ENCODE data around the gene GID8. TPM values are rescaled to one million over a fixed set of nuclear protein-coding genes. Genes with fewer than 3 reads are reported as not detected.
A peak's percentile ranks its signal among the peaks of the same experiment; 100 is the strongest.

Gene GID8
- total and polyA plus RNA-seq, 2 of the 13 experiments (the other 11 are each of a cell fraction or from before 2014, with no cell fraction given), result 39.6 to 59.8 TPM

DNA sequence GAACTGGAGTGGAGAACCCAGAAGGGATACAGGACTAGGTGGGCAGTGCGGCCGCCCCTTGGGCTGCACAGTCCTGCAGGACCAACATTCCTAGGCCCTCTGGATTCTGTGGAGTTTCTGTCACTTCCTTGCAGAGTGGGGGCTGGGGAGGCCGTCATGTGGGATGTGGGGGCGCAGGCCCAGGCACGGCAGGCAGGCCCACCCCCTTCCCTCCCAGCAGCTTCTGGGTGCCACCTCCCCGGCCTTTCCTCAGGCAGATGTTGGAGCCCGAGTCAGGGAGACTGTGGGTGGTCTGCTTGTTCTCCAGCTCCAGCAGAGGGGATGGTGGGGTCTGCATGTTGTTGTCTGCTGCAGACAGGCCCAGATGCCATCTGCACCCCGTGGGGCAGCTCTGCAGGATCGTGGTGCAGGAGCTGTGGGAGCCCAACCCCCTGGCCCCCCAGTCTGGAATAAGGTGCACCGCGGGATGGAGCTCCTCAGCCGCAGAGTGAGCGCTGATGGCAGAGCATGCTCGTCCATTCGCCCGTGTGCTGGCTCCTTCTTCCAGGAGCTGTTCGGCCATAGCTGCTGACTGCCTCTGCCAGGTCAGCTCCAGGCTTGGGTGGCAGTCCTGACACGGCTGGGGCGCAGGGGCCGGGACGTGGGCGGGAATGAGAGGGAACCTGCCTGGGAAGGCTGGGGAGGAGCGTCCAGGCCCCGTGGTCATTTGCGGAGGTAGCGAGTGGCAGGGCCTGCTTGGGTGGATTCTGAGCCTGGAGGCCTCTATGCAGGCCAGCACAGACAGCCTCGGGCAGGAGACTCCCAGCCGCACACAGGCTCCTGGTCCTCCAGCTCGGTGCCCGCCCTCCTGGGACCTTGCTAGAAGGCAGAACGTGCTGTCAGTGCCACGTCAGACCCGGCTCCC is 32.6 kb downstream of the GID8 start (continued):
- TF ChIP-seq ZNF18 (CRISPR knock-in tag; IDR thresholded peaks at IDR 0.05; ENCODE audit: insufficient replicate concordance), result no peak
- TF ChIP-seq KDM5A (IDR thresholded peaks at IDR 0.05; ENCODE audit: borderline replicate concordance, low read length), result no peak
- no peak for TF ChIP-seq ZKSCAN8 (CRISPR knock-in tag; IDR thresholded peaks at IDR 0.05; ENCODE audit: borderline replicate concordance)
- TF ChIP-seq ELF1 (CRISPR knock-in tag; IDR thresholded peaks at IDR 0.05), result no peak
- TF ChIP-seq GATAD1 (CRISPR knock-in tag; IDR thresholded peaks at IDR 0.05), result no peak
- TF ChIP-seq MYC (CRISPR knock-in tag; IDR thresholded peaks at IDR 0.05; ENCODE audit: borderline replicate concordance), result peak; percentile 16; the same call in 1 of the 2 replicates
- TF ChIP-seq TEAD2 (CRISPR knock-in tag; IDR thresholded peaks at IDR 0.05), result no peak
- TF ChIP-seq, protein P1, sequence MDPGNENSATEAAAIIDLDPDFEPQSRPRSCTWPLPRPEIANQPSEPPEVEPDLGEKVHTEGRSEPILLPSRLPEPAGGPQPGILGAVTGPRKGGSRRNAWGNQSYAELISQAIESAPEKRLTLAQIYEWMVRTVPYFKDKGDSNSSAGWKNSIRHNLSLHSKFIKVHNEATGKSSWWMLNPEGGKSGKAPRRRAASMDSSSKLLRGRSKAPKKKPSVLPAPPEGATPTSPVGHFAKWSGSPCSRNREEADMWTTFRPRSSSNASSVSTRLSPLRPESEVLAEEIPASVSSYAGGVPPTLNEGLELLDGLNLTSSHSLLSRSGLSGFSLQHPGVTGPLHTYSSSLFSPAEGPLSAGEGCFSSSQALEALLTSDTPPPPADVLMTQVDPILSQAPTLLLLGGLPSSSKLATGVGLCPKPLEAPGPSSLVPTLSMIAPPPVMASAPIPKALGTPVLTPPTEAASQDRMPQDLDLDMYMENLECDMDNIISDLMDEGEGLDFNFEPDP (CRISPR knock-in tag; conservative IDR thresholded peaks at IDR 0.05), result 0 out of 2 replicates have a peak, but pooled peaks have one; percentile 75
- TF ChIP-seq SIX1 (CRISPR knock-in tag; IDR thresholded peaks at IDR 0.05; ENCODE audit: borderline replicate concordance), result no peak
- peak; percentile 89; the same call in 1 of the 2 replicates for TF ChIP-seq ZNF235 (CRISPR knock-in tag; IDR thresholded peaks at IDR 0.05; ENCODE audit: borderline replicate concordance)
- TF ChIP-seq, protein P2, sequence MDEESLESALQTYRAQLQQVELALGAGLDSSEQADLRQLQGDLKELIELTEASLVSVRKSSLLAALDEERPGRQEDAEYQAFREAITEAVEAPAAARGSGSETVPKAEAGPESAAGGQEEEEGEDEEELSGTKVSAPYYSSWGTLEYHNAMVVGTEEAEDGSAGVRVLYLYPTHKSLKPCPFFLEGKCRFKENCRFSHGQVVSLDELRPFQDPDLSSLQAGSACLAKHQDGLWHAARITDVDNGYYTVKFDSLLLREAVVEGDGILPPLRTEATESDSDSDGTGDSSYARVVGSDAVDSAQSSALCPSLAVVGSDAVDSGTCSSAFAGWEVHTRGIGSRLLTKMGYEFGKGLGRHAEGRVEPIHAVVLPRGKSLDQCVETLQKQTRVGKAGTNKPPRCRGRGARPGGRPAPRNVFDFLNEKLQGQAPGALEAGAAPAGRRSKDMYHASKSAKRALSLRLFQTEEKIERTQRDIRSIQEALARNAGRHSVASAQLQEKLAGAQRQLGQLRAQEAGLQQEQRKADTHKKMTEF (CRISPR knock-in tag; IDR thresholded peaks at IDR 0.05), result peak; percentile 53; the same call in 1 of the 2 replicates
- no peak for TF ChIP-seq PLSCR1 (CRISPR knock-in tag; IDR thresholded peaks at IDR 0.05; ENCODE audit: borderline replicate concordance)
- no peak for TF ChIP-seq THAP11 (CRISPR knock-in tag; IDR thresholded peaks at IDR 0.05)
- TF ChIP-seq ZNF687 (CRISPR knock-in tag; IDR thresholded peaks at IDR 0.05), result peak; percentile 91
- no peak for TF ChIP-seq PHF5A (CRISPR knock-in tag; IDR thresholded peaks at IDR 0.05; ENCODE audit: low read depth, unreplicated experiment)
- TF ChIP-seq ZNF160 (CRISPR knock-in tag; IDR thresholded peaks at IDR 0.05), result no peak
- no peak for TF ChIP-seq ZNF790 (CRISPR knock-in tag; IDR thresholded peaks at IDR 0.05; ENCODE audit: borderline replicate concordance)
